C4-2B (cell line): Measurements from ENCODE around the gene ZBTB5.

Experiments
- CTCF ChIP-seq: fragments of 450-650 bp; conservative IDR thresholded peaks from 2 replicates; pipeline ENCODE4 v1.5.1; 2017; ENCODE audit warnings: mild to moderate bottlenecking
- ZFX ChIP-seq: fragments of 450-650 bp; IDR thresholded peaks from 2 replicates; pipeline ENCODE4 v1.6.1; 2017

GRCh38 chr9:37428345-37428744, 36.9 kb downstream of the ZBTB5 start:
- no peak for TF ChIP-seq CTCF
- TF ChIP-seq ZFX, result no peak
